ENCODE results near the gene CIAO3. TPM values are rescaled to one million over a fixed set of nuclear protein-coding genes. Genes with fewer than 3 reads are reported as not detected.

The CIAO3 gene
- total RNA-seq, 1 donor from 2014 or later = 46.8 TPM

DNA sequence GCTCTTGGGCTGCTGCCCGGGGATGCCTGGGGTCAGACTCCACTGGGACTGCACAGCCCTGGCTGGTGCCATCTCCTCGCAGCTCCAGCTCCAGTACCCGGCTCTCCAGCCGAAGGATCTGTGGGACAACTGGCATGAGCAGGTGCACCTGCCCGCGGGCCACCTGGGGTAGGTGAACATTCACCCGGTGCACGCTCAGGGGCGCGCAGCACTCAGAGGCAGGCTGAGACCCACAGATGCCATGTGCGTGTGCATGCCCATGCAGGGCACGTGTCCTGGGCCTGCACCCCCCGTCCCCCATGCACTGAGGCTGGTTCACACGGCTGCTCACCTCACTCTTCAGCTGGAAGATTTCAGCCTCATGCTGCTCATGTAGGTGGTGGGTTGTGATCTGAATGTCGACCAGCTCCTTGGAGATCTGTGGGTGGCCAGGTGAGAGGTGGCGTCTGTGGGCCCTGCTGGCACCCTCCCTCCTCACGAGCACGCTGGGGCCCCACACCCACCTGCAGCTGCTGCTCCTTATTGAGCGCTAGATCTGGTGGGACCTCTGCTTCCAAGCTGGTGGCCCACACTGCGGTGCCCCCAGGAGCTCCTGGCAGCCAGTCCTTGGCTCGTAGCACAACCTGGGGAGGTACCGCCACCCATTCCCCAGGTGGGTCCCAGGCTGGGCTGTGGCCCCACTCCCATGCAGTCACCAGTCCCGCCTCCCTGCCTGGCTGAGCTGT is 15.2 kb downstream of the CIAO3 start:
- intact Hi-C loops (cut with micrococcal nuclease) = loop anchor here (5.0 kb wide), 1 partner anchor 43 kb away; the partner anchor contains the start of genes JMJD8 and STUB1

DNA sequence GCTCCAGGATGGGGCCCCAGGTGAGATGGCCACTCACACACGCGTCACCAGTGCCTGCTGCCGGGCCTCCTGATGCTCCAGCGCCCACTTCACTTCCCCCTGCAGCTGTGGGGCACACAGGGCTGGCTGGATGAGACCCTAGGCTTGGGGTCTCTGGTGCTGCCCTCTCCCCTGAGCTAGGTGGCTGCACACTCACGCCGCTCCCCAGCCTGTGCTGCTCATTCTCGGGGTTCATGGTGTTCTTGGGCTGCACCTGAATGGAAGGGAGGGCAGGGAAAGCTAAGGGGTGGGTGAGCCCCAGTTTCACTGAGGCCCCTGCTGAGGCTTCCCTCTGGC is 15.8 kb downstream of the CIAO3 start:
- intact Hi-C loops (cut with micrococcal nuclease) = loop anchor here (5.0 kb wide), 1 partner anchor 43 kb away; the partner anchor contains the start of genes JMJD8 and STUB1

GRCh38 chr16:724188-725040 is 16.4 kb downstream of the CIAO3 start:
- intact Hi-C loops (cut with micrococcal nuclease) = loop anchor here (5.0 kb wide), 1 partner anchor 42 kb away; the partner anchor contains the start of genes JMJD8 and STUB1

DNA sequence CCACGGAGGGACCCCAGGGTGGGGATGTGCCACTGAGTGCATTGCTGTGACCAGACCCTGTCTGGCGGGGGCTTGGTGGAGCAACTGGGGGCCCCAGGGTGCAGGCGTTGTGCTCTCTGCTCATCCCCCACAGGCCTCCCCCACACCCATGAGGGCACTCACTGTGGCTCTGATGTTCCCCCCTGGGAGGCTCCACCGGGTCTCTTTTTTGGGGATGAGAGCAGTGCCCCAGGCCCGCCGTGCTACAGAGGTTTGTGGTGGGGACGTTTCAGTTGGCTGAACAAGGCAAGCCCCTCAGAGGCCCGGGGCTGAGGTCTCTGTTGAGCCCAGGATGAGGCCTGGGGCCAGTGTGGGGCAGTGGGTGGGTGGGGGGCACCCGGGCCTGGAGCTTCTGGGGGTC is 17.1 kb downstream of the CIAO3 start:
- intact Hi-C loops (cut with micrococcal nuclease) = no loop called here

DNA sequence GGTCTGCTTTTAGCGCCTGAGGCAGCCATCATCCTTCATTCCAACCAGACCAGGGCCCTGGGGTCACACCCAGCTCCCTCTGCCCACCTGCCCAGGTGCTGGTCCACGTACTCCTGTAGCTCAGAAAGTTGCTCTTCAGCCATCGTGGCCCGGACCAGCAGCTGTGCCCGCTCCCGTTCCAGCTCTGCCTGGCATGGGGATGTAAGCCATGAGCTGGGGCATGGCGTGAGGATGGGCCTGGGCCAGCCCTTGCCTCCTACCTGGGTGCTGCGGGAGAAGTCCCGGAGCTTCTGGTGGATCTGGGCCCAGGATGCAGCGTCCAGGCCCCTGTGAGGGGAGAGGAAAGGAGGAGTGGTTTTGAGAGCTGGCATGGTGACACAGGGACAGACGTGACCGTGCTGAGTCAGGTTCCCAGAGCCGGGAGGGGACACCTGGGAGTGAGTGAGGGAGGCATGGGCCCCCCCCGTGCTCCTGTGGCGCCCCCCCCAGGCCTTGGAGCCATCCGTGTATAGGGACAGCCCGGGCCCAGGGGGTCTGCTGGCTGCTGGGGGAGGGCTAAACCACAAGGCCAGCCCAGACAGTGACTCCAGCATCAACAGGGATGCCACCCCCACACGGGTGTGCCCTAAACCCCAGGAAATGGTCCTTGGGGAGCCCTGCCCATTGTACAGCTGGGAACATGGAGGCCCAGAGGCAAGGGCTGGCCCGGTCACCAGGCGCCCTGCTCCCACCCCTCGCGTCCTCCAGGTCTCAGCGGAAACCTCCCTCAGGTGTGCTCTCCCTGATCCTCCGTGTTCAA is 17.8 kb downstream of the CIAO3 start:
- intact Hi-C loops (cut with micrococcal nuclease) = no loop called here

DNA sequence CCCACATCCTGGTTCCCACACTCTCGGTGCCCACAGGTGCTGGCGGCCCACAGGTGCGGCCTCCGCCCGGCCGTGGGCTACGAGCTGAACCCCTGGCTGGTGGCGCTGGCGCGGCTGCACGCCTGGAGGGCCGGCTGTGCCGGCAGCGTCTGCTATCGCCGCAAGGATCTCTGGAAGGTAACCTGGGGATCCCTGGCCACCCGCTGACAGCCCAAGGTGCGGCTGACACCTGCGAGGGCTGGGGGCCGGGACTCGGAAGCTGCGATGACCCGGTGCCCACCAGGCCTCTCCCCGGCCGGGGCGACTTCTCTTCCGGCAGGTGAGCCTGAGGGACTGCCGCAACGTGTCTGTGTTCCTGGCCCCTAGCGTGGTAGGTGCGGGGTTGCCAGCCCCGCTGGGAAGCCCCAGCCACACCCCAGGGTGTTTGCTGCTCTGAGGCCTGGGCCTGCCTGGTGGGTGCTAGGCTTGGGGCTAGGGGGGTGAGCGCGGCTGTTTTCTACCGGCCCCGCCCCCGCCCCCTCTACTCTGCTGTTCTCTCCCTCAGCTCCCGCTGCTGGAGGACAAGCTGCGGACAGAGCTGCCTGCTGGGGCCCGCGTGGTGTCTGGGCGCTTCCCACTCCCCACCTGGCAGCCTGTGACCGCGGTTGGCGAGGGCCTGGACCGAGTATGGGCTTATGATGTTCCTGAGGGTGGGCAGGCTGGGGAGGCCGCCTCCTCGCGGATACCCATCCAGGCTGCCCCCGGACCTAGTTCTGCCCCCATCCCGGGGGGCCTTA is 18.8 kb downstream of the CIAO3 start:
- intact Hi-C loops (cut with micrococcal nuclease) = no loop called here

DNA sequence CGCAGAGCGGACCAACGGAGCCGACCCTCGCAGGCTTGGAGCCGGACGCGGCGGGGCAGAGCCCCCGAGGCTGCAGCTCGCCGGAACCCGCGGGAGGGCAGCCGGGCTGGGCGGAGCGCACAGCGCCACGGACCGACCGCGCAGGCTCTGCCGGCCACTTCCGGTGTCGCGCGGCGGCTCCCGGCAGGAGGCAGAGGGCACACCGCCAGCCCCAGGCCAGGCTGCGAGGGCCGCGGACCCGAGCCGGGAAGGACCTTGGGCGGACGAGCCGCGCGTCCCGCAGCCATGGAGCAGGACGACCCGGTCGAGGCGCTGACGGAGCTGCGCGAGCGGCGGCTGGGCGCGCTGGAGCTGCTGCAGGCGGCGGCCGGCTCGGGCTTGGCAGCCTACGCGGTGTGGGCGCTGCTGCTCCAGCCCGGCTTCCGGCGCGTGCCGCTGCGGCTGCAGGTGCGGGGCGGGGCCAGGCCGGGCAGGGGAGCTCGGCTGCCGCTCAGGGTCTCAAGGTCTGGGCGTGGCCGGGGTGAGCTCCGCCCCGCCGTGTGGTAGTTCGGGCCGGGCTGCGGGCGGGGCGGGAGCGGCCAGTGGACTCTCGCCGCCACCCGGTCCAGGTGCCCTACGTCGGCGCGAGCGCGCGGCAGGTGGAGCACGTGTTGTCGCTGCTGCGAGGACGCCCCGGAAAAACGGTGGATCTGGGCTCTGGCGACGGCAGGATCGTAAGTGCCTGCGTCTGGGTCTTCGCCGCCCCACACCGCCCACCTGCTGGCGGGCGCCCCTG is 19.6 kb downstream of the CIAO3 start, which contains the start of gene ANTKMT:
TSS of gene ANTKMT (plus strand) at position 157 of the 775 bp plus-strand sequence. CDS start at position 286, 129 bp downstream.
- intact Hi-C loops (cut with micrococcal nuclease) = no loop called here

- intact Hi-C loops (cut with micrococcal nuclease) = no loop called here
These were observed 20.3 kb downstream of the CIAO3 start for GRCh38 chr16:720447-720989.

DNA sequence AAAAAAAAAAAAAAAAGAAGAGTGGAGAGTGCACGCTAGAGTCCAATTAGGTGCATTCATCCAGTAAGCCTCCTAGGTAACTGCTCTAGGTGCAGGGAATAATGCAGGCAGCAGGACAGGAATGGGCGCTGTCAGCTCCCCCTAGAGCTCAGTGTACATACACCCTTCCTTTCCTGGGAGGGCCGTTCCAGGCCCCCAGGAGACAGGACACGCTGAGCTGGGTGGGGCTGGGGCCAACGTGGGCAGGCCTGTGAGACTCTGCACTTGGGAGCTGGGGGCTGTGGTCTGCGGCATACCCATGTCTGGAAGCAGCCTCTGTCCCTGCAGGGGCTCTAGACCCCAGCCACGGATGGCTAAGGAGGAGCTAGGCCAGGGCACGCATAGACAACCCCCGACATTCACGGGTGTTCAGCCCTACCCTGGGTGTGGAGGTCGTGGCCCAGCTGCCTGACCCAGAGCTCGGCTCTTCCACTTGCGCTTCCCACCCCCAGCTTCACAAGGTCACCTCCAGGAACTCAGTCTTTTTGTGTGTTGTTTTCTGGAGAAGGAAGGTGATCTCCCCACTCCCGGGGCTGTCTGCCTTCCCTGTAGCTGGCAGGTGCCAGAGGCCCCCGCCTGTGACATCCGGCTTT is 20.9 kb downstream of the CIAO3 start:
- intact Hi-C loops (cut with micrococcal nuclease) = no loop called here

DNA sequence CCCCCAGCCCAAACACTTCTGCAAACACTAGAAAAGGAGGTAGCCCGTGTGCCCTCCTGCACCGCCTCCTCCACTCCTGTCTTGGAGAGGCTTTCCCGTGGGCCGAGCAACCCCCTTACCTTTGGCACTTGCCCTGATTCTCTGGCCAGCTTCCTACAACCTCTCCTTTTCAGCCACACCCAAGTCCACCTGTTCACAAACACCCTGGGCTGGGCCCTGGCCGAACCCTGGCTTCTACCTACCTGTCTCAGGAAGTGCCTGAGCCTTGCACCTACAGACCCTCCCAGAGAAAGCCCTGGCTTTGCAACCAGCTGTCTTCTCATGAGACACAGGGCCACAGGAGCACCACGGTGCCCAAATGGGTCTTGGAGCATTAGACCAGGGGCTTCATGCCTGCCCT is 21.9 kb downstream of the CIAO3 start:
- intact Hi-C loops (cut with micrococcal nuclease) = no loop called here

DNA sequence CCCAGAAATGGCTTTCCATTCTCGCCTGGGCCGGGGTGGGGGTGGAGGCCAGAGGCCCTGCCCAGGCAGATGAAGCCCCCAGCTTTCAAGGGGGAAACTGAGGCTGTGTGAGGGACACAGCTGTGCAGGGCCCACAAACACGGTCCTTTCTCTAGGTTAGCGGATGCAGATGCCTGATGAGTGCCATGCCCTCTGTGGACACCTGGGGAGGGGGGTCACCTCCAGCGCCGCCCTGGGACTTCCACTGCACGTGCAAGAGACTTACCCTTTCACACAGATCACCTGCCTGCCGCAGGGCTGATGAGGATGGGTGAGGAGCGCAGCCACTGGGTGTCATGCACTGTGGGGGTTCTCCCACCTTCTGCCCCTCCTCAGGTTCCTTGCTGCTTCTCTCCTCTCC is 22.4 kb downstream of the CIAO3 start:
- intact Hi-C loops (cut with micrococcal nuclease) = no loop called here

- intact Hi-C loops (cut with micrococcal nuclease) = no loop called here
These were observed 23.1 kb downstream of the CIAO3 start for GRCh38 chr16:717450-718245.

- intact Hi-C loops (cut with micrococcal nuclease) = no loop called here
These were observed 23.9 kb downstream of the CIAO3 start for GRCh38 chr16:716768-717325.

DNA sequence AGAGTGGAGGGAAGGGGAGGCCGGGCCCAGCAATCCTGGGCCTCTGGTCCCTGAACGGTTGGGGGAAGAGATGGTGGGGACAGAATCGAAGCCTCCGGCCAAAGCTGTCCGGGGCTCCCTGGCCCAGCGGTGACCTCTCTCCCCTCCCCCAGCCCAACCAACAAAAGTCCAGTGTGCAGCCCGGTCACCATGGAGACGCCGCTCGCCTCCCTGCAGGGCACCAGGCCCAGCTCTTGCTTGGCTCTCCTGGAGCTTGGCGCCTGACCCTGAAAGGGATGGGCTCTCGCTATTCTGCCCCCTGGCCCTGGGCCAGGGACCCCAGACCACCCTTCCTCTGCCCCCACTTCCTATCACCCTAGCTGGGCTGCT is 24.6 kb downstream of the CIAO3 start:
- intact Hi-C loops (cut with micrococcal nuclease) = no loop called here

- intact Hi-C loops (cut with micrococcal nuclease) = no loop called here
These were observed 25.2 kb downstream of the CIAO3 start for GRCh38 chr16:715477-716199.

- intact Hi-C loops (cut with micrococcal nuclease) = loop anchor here (1.0 to 5.0 kb wide), 3 partner anchors 25 to 342 kb away; partner anchors contain the start of gene CIAO3
These were observed 26.0 kb downstream of the CIAO3 start, which contains the start of gene METRN for GRCh38 chr16:714558-715476. METRN (plus strand) TSS chr16:715118; CDS start chr16:715290, 172 bp downstream.

All from T-helper 1 cell treated with Interleukin-12 subunit alpha and Interleukin-12 subunit beta and Interleukin-4 antibody, amounts not matched to agents 30 ng/mL and 1 ng/mL, for 36 hours (primary cell).